Activated CD4-positive, alpha-beta T cell treated with anti-CD3 and anti-CD28 coated beads, Interleukin-2, amount 10 ng/mL, durations not matched to agents 24 days and 14 days (primary cell): ENCODE measurements around the gene FAM83G. TPM values are rescaled to one million over a fixed set of nuclear protein-coding genes. Genes with fewer than 3 reads are reported as not detected.
"Not testable (repeated sequence)": the region's sequence is repeated elsewhere in the genome, so short reads cannot be mapped to it uniquely, and the experiment has no call there.

Source experiments
- DNase-seq: peaks from one replicate; pipeline ENCODE4 v3.0.0; 2022
- H3K27ac Mint-ChIP-seq: one replicate; pipeline ENCODE4 v1.8.0; 2022; ENCODE audit warnings: mild to moderate bottlenecking, mixed read lengths
- H3K27me3 Mint-ChIP-seq: one replicate; pipeline ENCODE4 v1.8.0; 2022; ENCODE audit warnings: mixed read lengths
- H3K36me3 Mint-ChIP-seq: one replicate; pipeline ENCODE4 v1.8.0; 2022; ENCODE audit warnings: low read depth, mild to moderate bottlenecking, mixed read lengths
- H3K4me1 Mint-ChIP-seq: one replicate; pipeline ENCODE4 v1.8.0; 2021; ENCODE audit warnings: mixed read lengths
- H3K4me3 Mint-ChIP-seq: one replicate; pipeline ENCODE4 v1.8.0; 2022; ENCODE audit warnings: mild to moderate bottlenecking, moderate library complexity, mixed read lengths
- H3K9me3 Mint-ChIP-seq: one replicate; pipeline ENCODE4 v1.8.0; 2021; ENCODE audit warnings: mixed read lengths
- intact Hi-C: fragments of 100-400 bp; cut with micrococcal nuclease; formaldehyde crosslinking; loops from one replicate; pipeline ENCODE4 v1.15.1; 2023
- total RNA-seq: library from RNA; stranded (reverse); gene quantifications from 2 replicates; pipeline ENCODE4 v1.2.3, GENCODE V29; 2022

The FAM83G gene
- total RNA-seq, 1 donor from 2014 or later: 17.8 TPM

GRCh38 chr17:19032377-19032988 is 27.9 kb upstream of the FAM83G start:
- H3K9me3 Mint-ChIP-seq, intact Hi-C loops, H3K36me3 Mint-ChIP-seq: not testable (repeated sequence)

DNA sequence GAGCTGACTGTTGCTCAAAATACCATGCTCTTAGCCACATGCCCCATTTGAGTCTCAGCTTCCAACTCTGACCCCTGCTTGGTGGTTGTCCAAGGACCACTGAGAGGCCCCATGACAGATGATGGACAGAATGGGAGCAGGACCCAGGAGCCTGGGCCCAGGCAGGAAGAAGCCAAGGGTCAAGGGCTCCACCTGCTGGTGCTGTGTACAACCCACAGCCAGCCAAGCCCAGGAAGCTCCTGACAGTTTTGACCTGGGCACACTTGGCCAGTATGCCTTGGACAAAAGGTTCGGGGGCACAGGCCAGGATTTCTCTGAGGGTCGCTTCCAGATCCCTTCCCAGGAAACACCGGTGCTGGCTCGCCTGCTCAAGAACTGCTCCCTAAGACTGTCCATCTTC is 27.2 kb upstream of the FAM83G start:
- H3K36me3 Mint-ChIP-seq, H3K4me1 Mint-ChIP-seq, intact Hi-C loops, H3K4me3 Mint-ChIP-seq, H3K27ac Mint-ChIP-seq, H3K9me3 Mint-ChIP-seq, H3K27me3 Mint-ChIP-seq: not testable (repeated sequence)
- peak; percentile 83 for DNase-seq

More at GRCh38 chr17:19032377-19032988, 27.9 kb upstream of the FAM83G start:
- H3K4me1 Mint-ChIP-seq, H3K4me3 Mint-ChIP-seq, H3K27ac Mint-ChIP-seq, H3K27me3 Mint-ChIP-seq, DNase-seq: not testable (repeated sequence)

GRCh38 chr17:19030771-19031449 is 26.3 kb upstream of the FAM83G start:
- H3K4me1 Mint-ChIP-seq, DNase-seq, H3K36me3 Mint-ChIP-seq, intact Hi-C loops, H3K9me3 Mint-ChIP-seq, H3K4me3 Mint-ChIP-seq, H3K27ac Mint-ChIP-seq, H3K27me3 Mint-ChIP-seq: not testable (repeated sequence)

- DNase-seq, H3K4me1 Mint-ChIP-seq, H3K4me3 Mint-ChIP-seq, H3K27ac Mint-ChIP-seq, H3K27me3 Mint-ChIP-seq, H3K9me3 Mint-ChIP-seq, H3K36me3 Mint-ChIP-seq, intact Hi-C loops: not testable (repeated sequence)
Observed at GRCh38 chr17:19029740-19030139, 25.2 kb upstream of the FAM83G start.

DNA sequence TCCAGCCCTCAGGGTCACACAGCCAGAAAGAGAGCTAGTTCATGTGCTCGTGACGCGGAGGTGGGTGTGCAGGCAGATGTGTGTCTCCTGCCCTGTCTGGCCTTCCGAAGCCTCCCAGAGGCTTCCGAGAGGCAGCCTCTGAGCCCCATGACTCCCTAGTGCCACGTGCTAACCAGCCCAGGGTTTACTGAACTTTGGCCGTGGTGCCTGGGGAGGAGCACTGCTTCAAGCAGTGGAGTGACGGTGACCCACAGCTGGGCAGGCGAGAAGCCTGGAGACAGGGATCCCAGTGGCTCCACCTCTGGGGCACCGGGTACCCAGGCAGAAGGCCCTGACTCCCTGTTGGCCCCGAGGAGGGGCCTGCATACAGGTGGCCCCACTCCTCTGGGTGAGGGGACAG is 24.1 kb upstream of the FAM83G start:
- H3K4me1 Mint-ChIP-seq: peaks cover 13% of the 10 kb centered on the region
- H3K9me3 Mint-ChIP-seq, intact Hi-C loops, H3K27ac Mint-ChIP-seq, H3K4me3 Mint-ChIP-seq, DNase-seq, H3K36me3 Mint-ChIP-seq, H3K27me3 Mint-ChIP-seq: not testable (repeated sequence)

DNA sequence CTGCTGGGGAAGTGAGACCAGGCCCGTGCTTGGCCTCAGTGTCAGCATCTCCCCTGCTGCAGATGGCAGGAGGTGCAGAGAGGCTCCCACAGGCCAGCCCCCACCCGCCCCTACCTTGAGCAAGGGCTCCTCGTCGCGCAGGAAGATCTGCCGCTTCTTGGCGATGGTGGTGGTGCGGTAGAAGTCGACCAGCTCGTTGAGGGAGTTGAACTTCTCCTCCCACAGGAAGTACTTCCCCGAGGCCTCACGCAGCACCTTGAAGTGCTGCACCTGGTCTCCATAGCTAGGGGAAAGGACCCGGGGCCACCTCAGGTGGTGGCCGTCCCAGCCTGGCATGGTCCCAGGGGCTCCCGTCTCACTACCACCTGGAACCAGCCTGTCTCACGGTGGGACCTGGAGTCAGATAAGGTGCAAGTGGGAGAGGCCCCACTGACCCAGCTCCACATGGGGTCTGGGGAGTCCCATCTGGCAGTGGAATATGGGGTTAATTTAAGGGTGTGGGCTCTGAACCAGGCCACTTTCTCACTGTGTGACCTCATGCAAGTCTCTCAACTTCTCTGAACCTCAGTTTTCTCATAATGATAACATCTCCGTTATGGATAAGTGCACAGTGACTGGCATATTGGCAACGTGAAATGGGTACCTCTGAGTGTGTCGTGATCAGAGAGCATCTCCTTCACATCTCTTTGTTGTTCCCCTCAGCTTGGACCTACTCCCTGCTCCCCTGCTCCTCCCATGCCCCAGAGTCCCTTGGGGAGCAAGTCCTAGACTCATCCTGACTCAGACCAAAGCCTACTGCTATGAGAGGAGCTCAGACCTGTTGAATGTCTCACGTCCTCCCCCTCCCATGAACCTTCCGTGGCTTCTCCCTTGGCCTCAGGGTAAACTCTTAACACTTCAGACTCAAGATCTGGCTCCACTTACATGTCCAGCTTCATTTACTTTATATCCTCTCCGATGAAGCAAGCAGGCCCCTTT is 19.8 kb upstream of the FAM83G start:
- peaks cover 13% of the 10 kb centered on the region for H3K4me1 Mint-ChIP-seq
- no peak for DNase-seq
- intact Hi-C loops: no loop called here
- H3K27me3 Mint-ChIP-seq: no peaks in the 10 kb centered on the region
- H3K4me3 Mint-ChIP-seq: peak overlapping the region; percentile 29
- peak overlapping the region; percentile 22 for H3K27ac Mint-ChIP-seq
- no peaks in the 10 kb centered on the region for H3K9me3 Mint-ChIP-seq
- H3K36me3 Mint-ChIP-seq: peaks cover 15% of the 10 kb centered on the region

- Mint-ChIP-seq H3K36me3 (peaks cover 15% of the 10 kb centered on the region), H3K27ac (no peak overlapping the region), H3K4me1 (peaks cover 13% of the 10 kb centered on the region), H3K9me3 (no peaks in the 10 kb centered on the region), H3K4me3 (no peak overlapping the region), H3K27me3 (no peaks in the 10 kb centered on the region)
- DNase-seq: no peak
- intact Hi-C loops: no loop called here
Observed at GRCh38 chr17:19023209-19023999, 18.8 kb upstream of the FAM83G start.

DNA sequence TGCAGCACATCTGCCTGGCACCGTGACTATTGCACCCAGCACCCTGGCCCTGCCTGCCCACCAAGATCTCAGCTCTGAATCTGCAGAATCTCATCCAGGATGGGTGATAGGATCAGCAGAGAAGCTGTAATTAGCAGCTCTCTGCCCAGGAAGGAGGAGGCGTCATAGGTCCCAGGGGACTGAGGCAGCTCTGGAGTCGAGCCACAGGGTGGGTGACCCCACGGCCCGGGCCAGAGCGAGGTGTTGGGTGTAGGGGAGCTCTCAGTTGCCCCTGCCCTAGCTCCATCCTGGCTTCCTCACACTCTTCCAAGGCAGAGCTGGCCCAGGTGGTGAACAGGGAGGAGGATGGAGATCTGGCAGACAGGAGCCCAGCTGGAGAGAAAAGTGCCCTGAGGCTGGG is 18.2 kb upstream of the FAM83G start:
- no peak for DNase-seq
- peaks cover 13% of the 10 kb centered on the region for H3K4me1 Mint-ChIP-seq
- peaks cover 15% of the 10 kb centered on the region for H3K36me3 Mint-ChIP-seq
- H3K27me3 Mint-ChIP-seq: no peaks in the 10 kb centered on the region
- no peak overlapping the region for H3K27ac Mint-ChIP-seq
- intact Hi-C loops: no loop called here
- H3K9me3 Mint-ChIP-seq: no peaks in the 10 kb centered on the region
- H3K4me3 Mint-ChIP-seq: no peak overlapping the region

GRCh38 chr17:19022128-19022527 is 17.6 kb upstream of the FAM83G start:
- peaks cover 13% of the 10 kb centered on the region for H3K4me1 Mint-ChIP-seq
- H3K27me3 Mint-ChIP-seq: no peaks in the 10 kb centered on the region
- H3K9me3 Mint-ChIP-seq: no peaks in the 10 kb centered on the region
- H3K4me3 Mint-ChIP-seq: no peak overlapping the region
- H3K27ac Mint-ChIP-seq: no peak overlapping the region
- intact Hi-C loops: no loop called here
- peaks cover 15% of the 10 kb centered on the region for H3K36me3 Mint-ChIP-seq
- DNase-seq: no peak

- Mint-ChIP-seq H3K36me3 (peaks cover 15% of the 10 kb centered on the region), H3K4me1 (peaks cover 13% of the 10 kb centered on the region), H3K9me3 (no peaks in the 10 kb centered on the region), H3K27me3 (no peaks in the 10 kb centered on the region), H3K4me3 (no peak overlapping the region), H3K27ac (no peak overlapping the region)
- intact Hi-C loops: no loop called here
- DNase-seq: peak; percentile 80
Observed at GRCh38 chr17:19021622-19022083, 17.1 kb upstream of the FAM83G start.

GRCh38 chr17:19021011-19021621 is 16.6 kb upstream of the FAM83G start:
- H3K36me3 Mint-ChIP-seq: peaks cover 15% of the 10 kb centered on the region
- H3K4me3 Mint-ChIP-seq, H3K27me3 Mint-ChIP-seq, H3K27ac Mint-ChIP-seq, DNase-seq, H3K9me3 Mint-ChIP-seq, intact Hi-C loops: not testable (repeated sequence)
- peaks cover 13% of the 10 kb centered on the region for H3K4me1 Mint-ChIP-seq

- Mint-ChIP-seq H3K4me3 (no peak overlapping the region), H3K4me1 (peaks cover 13% of the 10 kb centered on the region), H3K36me3 (peaks cover 15% of the 10 kb centered on the region), H3K9me3 (no peaks in the 10 kb centered on the region), H3K27ac (no peak overlapping the region), H3K27me3 (no peaks in the 10 kb centered on the region)
- intact Hi-C loops: no loop called here
- no peak for DNase-seq
Observed at GRCh38 chr17:19020016-19020415, 15.5 kb upstream of the FAM83G start.
